ENCODE measurements around the gene FARS2.

GRCh38 chr6:5562277-5562676 lies 301.0 kb downstream of the FARS2 start:
- TF ChIP-seq, protein P1, sequence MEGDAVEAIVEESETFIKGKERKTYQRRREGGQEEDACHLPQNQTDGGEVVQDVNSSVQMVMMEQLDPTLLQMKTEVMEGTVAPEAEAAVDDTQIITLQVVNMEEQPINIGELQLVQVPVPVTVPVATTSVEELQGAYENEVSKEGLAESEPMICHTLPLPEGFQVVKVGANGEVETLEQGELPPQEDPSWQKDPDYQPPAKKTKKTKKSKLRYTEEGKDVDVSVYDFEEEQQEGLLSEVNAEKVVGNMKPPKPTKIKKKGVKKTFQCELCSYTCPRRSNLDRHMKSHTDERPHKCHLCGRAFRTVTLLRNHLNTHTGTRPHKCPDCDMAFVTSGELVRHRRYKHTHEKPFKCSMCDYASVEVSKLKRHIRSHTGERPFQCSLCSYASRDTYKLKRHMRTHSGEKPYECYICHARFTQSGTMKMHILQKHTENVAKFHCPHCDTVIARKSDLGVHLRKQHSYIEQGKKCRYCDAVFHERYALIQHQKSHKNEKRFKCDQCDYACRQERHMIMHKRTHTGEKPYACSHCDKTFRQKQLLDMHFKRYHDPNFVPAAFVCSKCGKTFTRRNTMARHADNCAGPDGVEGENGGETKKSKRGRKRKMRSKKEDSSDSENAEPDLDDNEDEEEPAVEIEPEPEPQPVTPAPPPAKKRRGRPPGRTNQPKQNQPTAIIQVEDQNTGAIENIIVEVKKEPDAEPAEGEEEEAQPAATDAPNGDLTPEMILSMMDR (conservative IDR thresholded peaks at IDR 0.05), result no peak
- TF ChIP-seq ZFX (IDR thresholded peaks at IDR 0.05), result no peak
